PC-3 (cell line): ENCODE measurements around the gene LRFN4. TPM values are rescaled to one million over a fixed set of nuclear protein-coding genes. Genes with fewer than 3 reads are reported as not detected.

ENCODE experiments used
- ATAC-seq: fragments of 200-7000 bp; cut with Tn5 transposase; 2 replicates; pipeline ENCODE4 v1.9.1; 2020; ENCODE audit warnings: mild to moderate bottlenecking, moderate library complexity
- BruUV-seq: library from RNA; stranded (reverse); fragments of 400-500 nt; replicated peaks from 2 replicates; lab custom pipeline; 2021; lab: Mats Ljungman, UMichigan
- CTCF ChIA-PET: fragments of 300-600 bp; sonication (Branson Sonifier 250); formaldehyde crosslinking; loops from one replicate; lab custom pipeline; 2022; ENCODE audit warnings: antibody characterized with exemption; lab: Charles Lee
- POLR2A ChIA-PET: fragments of 300-600 bp; sonication (Branson Sonifier 250); formaldehyde crosslinking; loops from one replicate; lab custom pipeline; 2022; ENCODE audit warnings: antibody characterized with exemption; ENCODE audit not compliant: unreplicated experiment; lab: Charles Lee
- DNase-seq: peaks from one replicate; pipeline ENCODE4 v3.0.0-alpha.2; 2015
- H2AFZ ChIP-seq: fragments of 300-600 bp; sonication (generic); 2 replicates; pipeline ENCODE4 v1.6.0; 2016; ENCODE audit warnings: antibody characterized with exemption, low read length
- H3F3A ChIP-seq: fragments of 300-600 bp; sonication (generic); one replicate; pipeline ENCODE4 v1.6.0; 2017; ENCODE audit warnings: antibody characterized with exemption, low read length, control low read depth, mild to moderate bottlenecking; ENCODE audit not compliant: unreplicated experiment
- H3K27ac ChIP-seq: fragments of 300-600 bp; sonication (generic); 2 replicates; pipeline ENCODE4 v1.5.1; 2016; ENCODE audit warnings: mild to moderate bottlenecking, low read length
- H3K27me3 ChIP-seq: fragments of 300-600 bp; sonication (generic); 2 replicates; pipeline ENCODE4 v1.6.1; 2016; ENCODE audit warnings: low read length, mixed read lengths
- H3K36me3 ChIP-seq: fragments of 300-600 bp; sonication (generic); 2 replicates; pipeline ENCODE4 v1.6.1; 2016; ENCODE audit warnings: low read depth, mixed run types, low read length, mixed read lengths
- H3K4me1 ChIP-seq: fragments of 300-600 bp; sonication (generic); 2 replicates; pipeline ENCODE4 v1.5.1; 2016; ENCODE audit warnings: low read length; ENCODE audit not compliant: insufficient read depth
- H3K4me2 ChIP-seq: fragments of 300-600 bp; sonication (generic); 2 replicates; pipeline ENCODE4 v1.6.0; 2016; ENCODE audit warnings: low read length
- H3K4me3 ChIP-seq: fragments of 300-600 bp; sonication (generic); 2 replicates; pipeline ENCODE4 v1.5.1; 2016; ENCODE audit warnings: mild to moderate bottlenecking, low read length, mixed read lengths
- H3K79me2 ChIP-seq: fragments of 300-600 bp; sonication (generic); 2 replicates; pipeline ENCODE4 v1.6.1; 2017; ENCODE audit warnings: low read length, mixed read lengths
- H3K9ac ChIP-seq: fragments of 300-600 bp; sonication (generic); 2 replicates; pipeline ENCODE4 v1.6.0; 2016; ENCODE audit warnings: mild to moderate bottlenecking, low read length
- H3K9me2 ChIP-seq: fragments of 300-600 bp; sonication (generic); replicated peaks from 2 replicates; pipeline ENCODE4 v1.6.1; 2016; ENCODE audit warnings: mixed run types, low read length, mixed read lengths
- H3K9me3 ChIP-seq: fragments of 300-600 bp; sonication (generic); 2 replicates; pipeline ENCODE4 v1.6.1; 2016; ENCODE audit warnings: low read length, mixed read lengths
- H4K20me1 ChIP-seq: fragments of 300-600 bp; sonication (generic); 2 replicates; pipeline ENCODE4 v1.6.1; 2016; ENCODE audit warnings: low read length, mixed read lengths
- CTCF ChIP-seq: fragments of 300-600 bp; sonication (generic); conservative IDR thresholded peaks from 2 replicates; pipeline ENCODE4 v1.5.1; 2017; ENCODE audit warnings: antibody characterized with exemption, low read depth, mild to moderate bottlenecking, low read length
- EZH2 ChIP-seq: fragments of 300-600 bp; sonication (generic); IDR thresholded peaks from one replicate; pipeline ENCODE4 v1.6.1; 2017; ENCODE audit warnings: antibody characterized with exemption, mild to moderate bottlenecking, low read length; ENCODE audit not compliant: unreplicated experiment
- EZH2phosphoT487 ChIP-seq: fragments of 300-600 bp; sonication (generic); IDR thresholded peaks from 2 replicates; pipeline ENCODE4 v1.6.1; 2018; ENCODE audit warnings: mild to moderate bottlenecking, antibody characterized with exemption, low read length, borderline replicate concordance
- intact Hi-C: fragments of 100-400 bp; cut with micrococcal nuclease; formaldehyde crosslinking; loops from 2 replicates; pipeline ENCODE4 v1.9.0; 2023
- total RNA-seq: library from RNA; depleted of rRNA; stranded (reverse); fragments of >200 nt; gene quantifications from 2 replicates; pipeline ENCODE4 v1.2.3, GENCODE V29; 2014

Gene LRFN4
- total RNA-seq, 1 experiment from 2014 or later = 64.4 TPM

DNA sequence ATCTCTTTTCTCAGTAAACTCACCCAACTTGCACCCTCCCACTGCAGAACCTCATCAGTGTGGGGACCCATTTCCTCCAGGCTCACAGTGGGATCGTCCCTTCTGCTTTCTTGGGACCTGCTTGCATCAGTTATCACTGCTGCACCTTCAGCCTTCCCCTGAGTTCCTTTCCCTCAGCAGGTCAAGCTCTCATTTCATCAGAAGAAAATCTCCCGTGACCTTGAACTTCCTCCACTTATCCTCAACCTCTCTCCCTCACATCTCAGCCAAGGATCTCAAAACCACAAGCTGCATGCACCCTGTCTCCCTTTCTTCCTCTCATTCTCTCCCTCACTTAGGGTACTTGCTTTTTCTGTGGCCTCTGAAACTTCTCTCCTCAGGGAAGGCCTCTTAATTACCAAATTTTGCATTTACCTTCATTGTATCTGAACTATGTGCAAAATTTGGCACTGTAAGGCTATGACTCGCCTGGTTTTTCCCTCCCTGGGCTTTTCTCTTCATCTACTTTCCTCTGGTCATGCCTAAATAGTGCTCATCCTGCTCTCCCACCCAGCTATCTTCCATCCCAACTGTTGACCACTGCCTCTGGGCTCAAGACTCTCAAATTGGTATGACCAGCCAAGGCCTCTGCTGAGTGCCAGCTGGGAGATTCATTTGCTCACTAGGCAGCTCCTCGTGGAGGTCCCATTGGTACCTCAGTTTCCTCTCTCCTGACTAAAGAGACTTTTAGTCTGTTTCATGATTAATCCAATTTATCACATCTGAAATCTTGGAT, 16.4 kb upstream of the LRFN4 start:
- no peaks in the 10 kb centered on the region for H4K20me1 ChIP-seq
- POLR2A ChIA-PET = no interaction called here
- H3K9ac ChIP-seq = no peak overlapping the region
- TF ChIP-seq EZH2phosphoT487 (no peak), EZH2 (no peak), CTCF (no peak)
- BruUV-seq = no TSS peak
- H3K4me3 ChIP-seq = no peak overlapping the region
- H3K4me2 ChIP-seq = no peak overlapping the region
- no peak overlapping the region for H3K27ac ChIP-seq
- intact Hi-C loops = no loop called here
- no peaks in the 10 kb centered on the region for H3K9me2 ChIP-seq
- H3K4me1 ChIP-seq = peaks cover 21% of the 10 kb centered on the region
- no peak overlapping the region for H2AFZ ChIP-seq
- peaks cover 41% of the 10 kb centered on the region for H3K79me2 ChIP-seq
- ATAC-seq = no peak
- H3F3A ChIP-seq = no peaks in the 10 kb centered on the region
- H3K36me3 ChIP-seq = peaks cover 11% of the 10 kb centered on the region; the same call in 1 of the 2 replicates
- DNase-seq = no peak
- H3K27me3 ChIP-seq = no peaks in the 10 kb centered on the region
- CTCF ChIA-PET = interaction anchor here (0.7 kb wide), 3 partner anchors 40 to 211 kb away, joined by 7 to 11 read pairs (median 11); no protein-coding TSS in a partner anchor
- H3K9me3 ChIP-seq = no peaks in the 10 kb centered on the region

GRCh38 chr11:66841861-66842260, 15.0 kb upstream of the LRFN4 start:
- Histone ChIP-seq H3K79me2 (peaks cover 45% of the 10 kb centered on the region), H3K27me3 (no peaks in the 10 kb centered on the region), H3K4me3 (peak overlapping the region; percentile 96), H3K9ac (peak overlapping the region; percentile 99), H2AFZ (no peak overlapping the region), H3K36me3 (peaks cover 20% of the 10 kb centered on the region; the same call in 1 of the 2 replicates), H3K4me2 (peak overlapping the region; percentile 92), H3K27ac (no peak overlapping the region), H3K9me3 (no peaks in the 10 kb centered on the region), H3K4me1 (peaks cover 33% of the 10 kb centered on the region), H3F3A (no peaks in the 10 kb centered on the region), H3K9me2 (no peaks in the 10 kb centered on the region), H4K20me1 (no peaks in the 10 kb centered on the region)
- intact Hi-C loops = no loop called here
- BruUV-seq = no TSS peak
- TF ChIP-seq EZH2 (no peak), EZH2phosphoT487 (no peak), CTCF (no peak)
- ChIA-PET CTCF (no interaction called here), POLR2A (interaction anchor here (0.6 kb wide), 1 partner anchor 165 kb away, joined by 3 read pairs; no protein-coding TSS in a partner anchor)
- ATAC-seq (no peak), DNase-seq (no peak)

GRCh38 chr11:66842501-66842895, 14.4 kb upstream of the LRFN4 start:
- ATAC-seq = peak; percentile 4
- Histone ChIP-seq H3K9me3 (no peaks in the 10 kb centered on the region), H3K79me2 (peaks cover 45% of the 10 kb centered on the region), H3K9me2 (no peaks in the 10 kb centered on the region), H3K4me1 (peaks cover 35% of the 10 kb centered on the region), H3K36me3 (peaks cover 20% of the 10 kb centered on the region; the same call in 1 of the 2 replicates), H2AFZ (peak overlapping the region; percentile 77; the same call in 1 of the 2 replicates), H3F3A (no peaks in the 10 kb centered on the region), H3K27ac (peak overlapping the region; percentile 87), H3K27me3 (no peaks in the 10 kb centered on the region), H3K4me3 (peak overlapping the region; percentile 96), H3K4me2 (peak overlapping the region; percentile 92), H3K9ac (peak overlapping the region; percentile 99), H4K20me1 (no peaks in the 10 kb centered on the region)
- intact Hi-C loops = no loop called here
- CTCF ChIA-PET = no interaction called here
- no TSS peak for BruUV-seq
- no peak for DNase-seq
- TF ChIP-seq CTCF (no peak), EZH2phosphoT487 (no peak), EZH2 (no peak)
- POLR2A ChIA-PET = interaction anchor here (0.6 kb wide), 1 partner anchor 497 kb away, joined by 4 read pairs; no protein-coding TSS in a partner anchor
